ENCODE measurements around the gene PLEKHM2. TPM values are rescaled to one million over a fixed set of nuclear protein-coding genes. Genes with fewer than 3 reads are reported as not detected.

Gene PLEKHM2
- total RNA-seq, 1 experiment from 2014 or later = 51.5 TPM

- Mint-ChIP-seq H3K4me1 (ENCODE audit: insufficient read depth, unreplicated experiment) (no peaks in the 10 kb centered on the region), H3K27ac (ENCODE audit: low read depth, unreplicated experiment) (no peak overlapping the region), H3K4me3 (ENCODE audit: unreplicated experiment) (no peak overlapping the region), H3K9me3 (ENCODE audit: unreplicated experiment) (no peaks in the 10 kb centered on the region), H3K27me3 (ENCODE audit: insufficient read depth, unreplicated experiment) (no peaks in the 10 kb centered on the region), H3K36me3 (ENCODE audit: insufficient read depth, unreplicated experiment) (peaks cover 68% of the 10 kb centered on the region)
- ChIA-PET POLR2A (interaction anchor here (0.7 to 1.3 kb wide), 3 partner anchors 10 to 58 kb away, joined by 3 to 5 read pairs (median 3); no protein-coding TSS in a partner anchor), CTCF (no interaction called here)
- intact Hi-C loops (cut with micrococcal nuclease) = no loop called here
- TF ChIP-seq, protein P1, sequence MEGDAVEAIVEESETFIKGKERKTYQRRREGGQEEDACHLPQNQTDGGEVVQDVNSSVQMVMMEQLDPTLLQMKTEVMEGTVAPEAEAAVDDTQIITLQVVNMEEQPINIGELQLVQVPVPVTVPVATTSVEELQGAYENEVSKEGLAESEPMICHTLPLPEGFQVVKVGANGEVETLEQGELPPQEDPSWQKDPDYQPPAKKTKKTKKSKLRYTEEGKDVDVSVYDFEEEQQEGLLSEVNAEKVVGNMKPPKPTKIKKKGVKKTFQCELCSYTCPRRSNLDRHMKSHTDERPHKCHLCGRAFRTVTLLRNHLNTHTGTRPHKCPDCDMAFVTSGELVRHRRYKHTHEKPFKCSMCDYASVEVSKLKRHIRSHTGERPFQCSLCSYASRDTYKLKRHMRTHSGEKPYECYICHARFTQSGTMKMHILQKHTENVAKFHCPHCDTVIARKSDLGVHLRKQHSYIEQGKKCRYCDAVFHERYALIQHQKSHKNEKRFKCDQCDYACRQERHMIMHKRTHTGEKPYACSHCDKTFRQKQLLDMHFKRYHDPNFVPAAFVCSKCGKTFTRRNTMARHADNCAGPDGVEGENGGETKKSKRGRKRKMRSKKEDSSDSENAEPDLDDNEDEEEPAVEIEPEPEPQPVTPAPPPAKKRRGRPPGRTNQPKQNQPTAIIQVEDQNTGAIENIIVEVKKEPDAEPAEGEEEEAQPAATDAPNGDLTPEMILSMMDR (IDR thresholded peaks at IDR 0.05; ENCODE audit: unreplicated experiment) = no peak
- DNase-seq (ENCODE audit: unreplicated experiment) = no peak
- no TSS peak for BruUV-seq (replicated peaks)
Observed at GRCh38 chr1:15775706-15776105, 91.6 kb downstream of the PLEKHM2 start.

DNA sequence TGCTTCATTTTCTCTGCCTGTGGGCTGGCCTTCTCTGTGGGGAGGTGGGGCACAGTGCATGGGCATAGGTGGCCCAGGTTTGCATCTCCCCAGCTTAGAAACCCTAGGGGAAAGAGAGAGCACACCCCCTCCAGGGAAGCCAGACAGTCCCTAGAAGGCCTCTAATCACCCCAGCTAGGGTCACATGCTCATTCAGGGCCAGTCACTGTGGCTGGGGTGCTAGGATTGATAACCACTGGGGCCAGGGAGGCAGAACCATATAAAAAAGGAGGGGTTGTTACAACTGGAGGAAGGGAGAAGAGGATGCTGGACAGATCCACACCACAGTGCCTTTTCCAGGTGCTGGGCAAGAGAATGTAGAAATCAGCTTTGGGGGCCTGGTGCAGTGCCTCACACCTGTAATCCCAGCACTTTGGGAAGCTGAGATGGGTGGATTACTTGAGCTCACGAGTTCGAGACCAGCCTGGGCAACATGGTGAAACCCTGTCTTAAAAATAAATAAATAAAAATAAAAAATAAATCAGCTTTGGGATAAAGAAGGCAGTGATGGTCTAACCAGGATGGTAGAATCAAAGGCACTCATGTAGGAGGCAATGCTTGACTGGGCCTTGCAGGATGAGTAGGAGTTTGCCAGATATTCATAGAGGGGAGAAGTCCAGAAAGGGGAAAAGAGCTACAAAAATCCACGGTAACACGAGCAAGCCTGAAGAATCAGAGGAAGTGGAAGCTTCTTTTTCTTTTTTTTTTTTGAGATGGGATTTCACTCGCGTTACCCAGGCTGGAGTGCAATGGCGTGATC is 94.0 kb downstream of the PLEKHM2 start:
- TF ChIP-seq, protein P1 (IDR thresholded peaks at IDR 0.05; ENCODE audit: unreplicated experiment) = no peak
- no peaks in the 10 kb centered on the region for H3K4me1 Mint-ChIP-seq (ENCODE audit: insufficient read depth, unreplicated experiment)
- peaks cover 66% of the 10 kb centered on the region for H3K36me3 Mint-ChIP-seq (ENCODE audit: insufficient read depth, unreplicated experiment)
- no peak overlapping the region for H3K27ac Mint-ChIP-seq (ENCODE audit: low read depth, unreplicated experiment)
- H3K27me3 Mint-ChIP-seq (ENCODE audit: insufficient read depth, unreplicated experiment) = no peaks in the 10 kb centered on the region
- BruUV-seq (replicated peaks) = no TSS peak
- intact Hi-C loops (cut with micrococcal nuclease) = no loop called here
- no peak for DNase-seq (ENCODE audit: unreplicated experiment)
- H3K9me3 Mint-ChIP-seq (ENCODE audit: unreplicated experiment) = no peaks in the 10 kb centered on the region
- POLR2A ChIA-PET = interaction anchor here (1.0 to 2.1 kb wide), 2 partner anchors 9 to 12 kb away, joined by 6 to 11 read pairs; no protein-coding TSS in a partner anchor
- CTCF ChIA-PET = interaction anchor here (0.9 to 2.3 kb wide), 4 partner anchors 10 to 38 kb away, joined by 3 to 8 read pairs (median 3); no protein-coding TSS in a partner anchor
- no peak overlapping the region for H3K4me3 Mint-ChIP-seq (ENCODE audit: unreplicated experiment)

Other genes with a start within 250 kb of the PLEKHM2 start
- gene CTRC, start 245.9 kb upstream of the PLEKHM2 start, total RNA-seq (2022) = not detected in 2 replicates
- not detected in 2 replicates for gene CELA2A, start 227.6 kb upstream of the PLEKHM2 start, total RNA-seq (2022)
- not detected in 2 replicates for gene CELA2B, start 208.2 kb upstream of the PLEKHM2 start, total RNA-seq (2022)
- 8.9 and 12.1 TPM in 2 replicates for gene CASP9, start 160.1 kb upstream of the PLEKHM2 start, total RNA-seq (2022)
- 17.2 and 26.5 TPM in 2 replicates for gene DNAJC16, start 157.5 kb upstream of the PLEKHM2 start, total RNA-seq (2022)
- not detected in 2 replicates for gene AGMAT, start 99.3 kb upstream of the PLEKHM2 start, total RNA-seq (2022)
- gene DDI2, start 66.9 kb upstream of the PLEKHM2 start, total RNA-seq (2022) = 26.6 and 32.7 TPM in 2 replicates
- 0.79 and 1.3 TPM in 2 replicates for gene SLC25A34, start 51.9 kb downstream of the PLEKHM2 start, total RNA-seq (2022)
- gene TMEM82, start 58.2 kb downstream of the PLEKHM2 start, total RNA-seq (2022) = not detected in 2 replicates
- gene FBLIM1, start 74.5 kb downstream of the PLEKHM2 start, total RNA-seq (2022) = 78.2 and 101 TPM in 2 replicates
- 1.1 and 1.7 TPM in 2 replicates for gene UQCRHL, start 123.3 kb downstream of the PLEKHM2 start, total RNA-seq (2022)
- 44.2 and 50.6 TPM in 2 replicates for gene SPEN, start 163.4 kb downstream of the PLEKHM2 start, total RNA-seq (2022)

All from MCF 10A (cell line).